Calu3 (cell line): ENCODE results near the gene CCDC187. TPM values are rescaled to one million over a fixed set of nuclear protein-coding genes. Genes with fewer than 3 reads are reported as not detected.

Experiments
- BruUV-seq: library from RNA; stranded (reverse); fragments of 400-500 nt; replicated peaks from 2 replicates; lab custom pipeline; 2021; lab: Mats Ljungman, UMichigan
- CTCF ChIA-PET: fragments of 300-600 bp; sonication (Branson Sonifier 250); formaldehyde crosslinking; loops from one replicate; lab custom pipeline; 2022; ENCODE audit warnings: antibody characterized with exemption; lab: Charles Lee
- DNase-seq: peaks from one replicate; pipeline ENCODE4 v3.0.0; 2022
- H3K27ac Mint-ChIP-seq: one replicate; pipeline ENCODE4 v1.8.0; 2022; ENCODE audit warnings: mixed read lengths; ENCODE audit not compliant: unreplicated experiment
- H3K27me3 Mint-ChIP-seq: one replicate; pipeline ENCODE4 v1.8.0; 2022; ENCODE audit warnings: mixed read lengths; ENCODE audit not compliant: unreplicated experiment
- H3K36me3 Mint-ChIP-seq: one replicate; pipeline ENCODE4 v1.8.0; 2022; ENCODE audit warnings: mild to moderate bottlenecking, moderate library complexity, mixed read lengths; ENCODE audit not compliant: insufficient read depth, unreplicated experiment
- H3K4me1 Mint-ChIP-seq: one replicate; pipeline ENCODE4 v1.8.0; 2022; ENCODE audit warnings: mild to moderate bottlenecking, low read depth, mixed read lengths; ENCODE audit not compliant: unreplicated experiment
- H3K4me3 Mint-ChIP-seq: one replicate; pipeline ENCODE4 v1.8.0; 2022; ENCODE audit warnings: mild to moderate bottlenecking, low read depth, moderate library complexity, mixed read lengths; ENCODE audit not compliant: unreplicated experiment
- H3K9me3 Mint-ChIP-seq: one replicate; pipeline ENCODE4 v1.8.0; 2022; ENCODE audit warnings: low read depth, mixed read lengths; ENCODE audit not compliant: unreplicated experiment
- CTCF ChIP-seq: fragments of 200-600 bp; IDR thresholded peaks from one replicate; pipeline ENCODE4 v1.8.0; 2022; ENCODE audit warnings: antibody characterized with exemption; ENCODE audit not compliant: unreplicated experiment
- intact Hi-C: fragments of 100-400 bp; cut with micrococcal nuclease; formaldehyde crosslinking; loops from one replicate; pipeline ENCODE4 v1.10.0; 2022; ENCODE audit not compliant: unreplicated experiment
- total RNA-seq: library from RNA; stranded (reverse); gene quantifications from 2 replicates; pipeline ENCODE4 v1.2.3, GENCODE V29; 2022

Gene CCDC187
- total RNA-seq, 1 experiment from 2014 or later: 0.73 TPM

GRCh38 chr9:136261686-136262430, 42.0 kb downstream of the CCDC187 start:
- Mint-ChIP-seq H3K27me3 (peaks cover 32% of the 10 kb centered on the region), H3K4me1 (no peaks in the 10 kb centered on the region), H3K36me3 (no peaks in the 10 kb centered on the region), H3K4me3 (no peak overlapping the region), H3K27ac (no peak overlapping the region), H3K9me3 (no peaks in the 10 kb centered on the region)
- no TSS peak for BruUV-seq
- DNase-seq: no peak
- TF ChIP-seq CTCF: no peak
- CTCF ChIA-PET: interaction anchor here (0.7 kb wide), 1 partner anchor 13 kb away, joined by 3 read pairs; no protein-coding TSS in a partner anchor
- intact Hi-C loops: no loop called here

GRCh38 chr9:136260936-136261472, 42.9 kb downstream of the CCDC187 start:
- BruUV-seq: no TSS peak
- no peaks in the 10 kb centered on the region for H3K9me3 Mint-ChIP-seq
- intact Hi-C loops: no loop called here
- H3K27ac Mint-ChIP-seq: no peak overlapping the region
- TF ChIP-seq CTCF: no peak
- DNase-seq: no peak
- no peaks in the 10 kb centered on the region for H3K4me1 Mint-ChIP-seq
- no peak overlapping the region for H3K4me3 Mint-ChIP-seq
- CTCF ChIA-PET: no interaction called here
- H3K27me3 Mint-ChIP-seq: peaks cover 32% of the 10 kb centered on the region
- no peaks in the 10 kb centered on the region for H3K36me3 Mint-ChIP-seq

GRCh38 chr9:136260521-136260920, 43.4 kb downstream of the CCDC187 start:
- intact Hi-C loops: no loop called here
- Mint-ChIP-seq H3K4me1 (no peaks in the 10 kb centered on the region), H3K9me3 (no peaks in the 10 kb centered on the region), H3K27ac (no peak overlapping the region), H3K36me3 (no peaks in the 10 kb centered on the region), H3K4me3 (no peak overlapping the region), H3K27me3 (peaks cover 32% of the 10 kb centered on the region)
- no TSS peak for BruUV-seq
- DNase-seq: no peak
- TF ChIP-seq CTCF: no peak
- CTCF ChIA-PET: no interaction called here

GRCh38 chr9:136259836-136260235, 44.1 kb downstream of the CCDC187 start:
- CTCF ChIA-PET: no interaction called here
- Mint-ChIP-seq H3K9me3 (no peaks in the 10 kb centered on the region), H3K4me3 (no peak overlapping the region), H3K27ac (no peak overlapping the region), H3K4me1 (no peaks in the 10 kb centered on the region), H3K27me3 (peaks cover 32% of the 10 kb centered on the region), H3K36me3 (no peaks in the 10 kb centered on the region)
- no peak for DNase-seq
- BruUV-seq: no TSS peak
- intact Hi-C loops: no loop called here
- no peak for TF ChIP-seq CTCF
